NT2/D1 (cell line): ENCODE results near the gene SHMT1.

ENCODE experiments used
- SUZ12 ChIP-seq: IDR thresholded peaks from 2 replicates; pipeline ENCODE4 v1.6.1; 2011; ENCODE audit not compliant: insufficient read length, insufficient read depth; ENCODE audit errors: extremely low read depth
- ZNF274 ChIP-seq: IDR thresholded peaks from 2 replicates; pipeline ENCODE4 v1.6.1; 2011; ENCODE audit warnings: mild to moderate bottlenecking, low read depth, low read length

GRCh38 chr17:18322522-18322921 lies 40.8 kb downstream of the SHMT1 start:
- TF ChIP-seq ZNF274 (no peak), SUZ12 (no peak)
